ENCODE data around the gene KCNG1.

KCNG1 gene

GRCh38 chr20:51036226-51036625, 13.3 kb upstream of the KCNG1 start:
- no peak for DNase-seq (ENCODE audit: low read depth in 2 of 2)

GRCh38 chr20:51034988-51035656, 12.2 kb upstream of the KCNG1 start:
- DNase-seq (ENCODE audit: low read depth in 2 of 2) = no peak

- DNase-seq (ENCODE audit: low read depth in 2 of 2) = no peak
Observed at GRCh38 chr20:51034476-51034875, 11.6 kb upstream of the KCNG1 start.

GRCh38 chr20:51029963-51030920, 7.3 kb upstream of the KCNG1 start:
- no peak for DNase-seq (ENCODE audit: low read depth in 2 of 2)

- no peak for DNase-seq (ENCODE audit: low read depth in 2 of 2)
Observed at GRCh38 chr20:51029556-51029955, 6.6 kb upstream of the KCNG1 start.

- no peak for DNase-seq (ENCODE audit: low read depth in 2 of 2)
Observed at GRCh38 chr20:51028616-51029212, 5.8 kb upstream of the KCNG1 start.

- no peak for DNase-seq (ENCODE audit: low read depth in 2 of 2)
Observed at GRCh38 chr20:51027035-51027795, 4.3 kb upstream of the KCNG1 start.

GRCh38 chr20:51026269-51026668, 3.4 kb upstream of the KCNG1 start:
- no peak for DNase-seq (ENCODE audit: low read depth in 2 of 2)

- DNase-seq (ENCODE audit: low read depth in 2 of 2) = no peak
Observed at GRCh38 chr20:51024761-51025160, 1.9 kb upstream of the KCNG1 start.

GRCh38 chr20:51023617-51024155, 779 bp upstream of the KCNG1 start:
- no peak for DNase-seq (ENCODE audit: low read depth in 2 of 2)

GRCh38 chr20:51022227-51022802, 592 bp downstream of the KCNG1 start:
- no peak for DNase-seq (ENCODE audit: low read depth in 2 of 2)

- DNase-seq (ENCODE audit: low read depth in 2 of 2) = no peak
Observed at GRCh38 chr20:51021067-51022025, 1.6 kb downstream of the KCNG1 start.

- DNase-seq (ENCODE audit: low read depth in 2 of 2) = no peak
Observed at GRCh38 chr20:51020657-51021056, 2.2 kb downstream of the KCNG1 start.

GRCh38 chr20:51019656-51020592, 3.0 kb downstream of the KCNG1 start:
- DNase-seq (ENCODE audit: low read depth in 2 of 2) = no peak

- DNase-seq (ENCODE audit: low read depth in 2 of 2) = no peak
Observed at GRCh38 chr20:51017251-51017650, 5.7 kb downstream of the KCNG1 start.

GRCh38 chr20:51016521-51016920, 6.4 kb downstream of the KCNG1 start:
- no peak for DNase-seq (ENCODE audit: low read depth in 2 of 2)

GRCh38 chr20:51014797-51015722, 7.8 kb downstream of the KCNG1 start:
- DNase-seq (ENCODE audit: low read depth in 2 of 2) = no peak
